ENCODE measurements around the gene DFFB.

GRCh38 chr1:3836421-3836820 lies 20.9 kb upstream of the DFFB start:
- TF ChIP-seq CTCF (IDR thresholded peaks at IDR 0.05) (no peak), EZH2 (IDR thresholded peaks at IDR 0.05) (no peak), EZH2phosphoT487 (IDR thresholded peaks at IDR 0.05) (no peak)

Data from neural progenitor cell (in vitro differentiated cells).